ENCODE data around the gene TRAF3. TPM values are rescaled to one million over a fixed set of nuclear protein-coding genes. Genes with fewer than 3 reads are reported as not detected.
"Not testable (repeated sequence)": the region's sequence is repeated elsewhere in the genome, so short reads cannot be mapped to it uniquely, and the experiment has no call there.

Gene TRAF3
- total RNA-seq, 1 donor from 2014 or later: 10.7 TPM

DNA sequence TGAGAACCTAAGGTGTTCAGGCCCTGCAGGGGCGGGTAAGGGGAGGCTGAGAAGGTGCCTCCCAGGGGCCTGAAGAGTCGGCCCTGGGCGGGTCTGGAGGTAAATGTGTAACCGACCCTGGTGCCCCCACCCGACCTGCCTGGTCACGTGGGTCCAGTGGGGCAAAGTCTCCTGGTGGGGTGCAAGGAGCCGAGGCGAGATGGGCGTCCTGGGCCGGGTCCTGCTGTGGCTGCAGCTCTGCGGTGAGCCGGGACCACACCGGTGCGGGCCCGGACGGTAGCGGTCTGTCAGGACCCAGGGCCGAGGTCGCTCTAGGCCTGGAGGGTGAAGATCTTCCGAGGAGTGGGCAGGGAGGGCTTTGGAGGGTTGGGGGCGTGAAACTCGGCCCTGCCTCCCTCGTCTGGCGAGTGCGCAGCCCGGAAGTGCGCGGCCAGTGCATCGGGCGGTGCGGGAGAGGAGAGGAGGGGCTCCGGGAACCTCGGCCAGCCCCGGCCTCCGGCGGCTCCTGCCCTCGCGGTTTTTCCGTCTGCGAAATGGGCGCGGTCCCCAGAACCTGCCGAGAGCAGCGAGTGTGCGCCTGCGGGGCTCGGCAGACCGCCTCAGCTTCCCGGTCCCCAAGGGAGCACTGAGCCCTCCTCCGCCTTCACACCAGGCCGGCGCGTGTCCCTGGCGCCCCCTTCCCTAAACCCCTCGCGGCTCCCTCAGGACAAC, 145.4 kb downstream of the TRAF3 start, which contains the start of gene AMN:
AMN (plus strand) TSS at position 174 of the 711 bp plus-strand sequence; CDS start at position 200, 26 bp downstream.
- no peak for DNase-seq (ENCODE audit: low read depth in 2 of 2)

GRCh38 chr14:102923201-102923924, 146.1 kb downstream of the TRAF3 start:
- no peak for DNase-seq (ENCODE audit: low read depth in 2 of 2)

DNA sequence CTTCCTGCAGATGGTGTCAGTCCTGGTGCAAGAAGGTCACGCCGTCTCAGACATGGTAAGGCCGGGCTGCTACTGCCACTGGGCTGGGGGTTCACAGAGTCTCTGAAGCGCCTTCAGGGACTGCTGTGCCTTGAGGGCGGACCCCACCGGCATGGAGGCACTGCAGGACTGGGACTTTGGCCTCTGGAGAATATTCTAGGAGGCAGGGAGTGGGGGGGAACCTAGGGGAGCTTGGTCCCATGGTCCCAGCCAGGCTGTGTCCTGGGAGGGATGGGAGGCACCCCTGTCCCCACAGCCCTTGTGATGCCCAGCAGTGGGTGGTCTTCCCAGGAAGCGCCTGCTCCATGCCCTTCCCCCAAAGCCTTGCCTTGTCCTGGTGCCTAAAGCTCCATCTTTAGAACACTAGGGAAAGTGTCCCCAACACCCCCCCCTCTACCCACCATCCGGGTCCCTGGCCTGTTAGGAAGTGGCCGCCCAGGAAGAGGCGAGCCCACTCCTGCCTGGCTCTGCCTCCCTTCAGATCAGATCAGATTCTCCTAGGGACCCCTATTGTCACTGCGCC, 146.8 kb downstream of the TRAF3 start:
- no peak for DNase-seq (ENCODE audit: low read depth in 2 of 2)

GRCh38 chr14:102924632-102925588, 147.7 kb downstream of the TRAF3 start:
- DNase-seq (ENCODE audit: low read depth in 2 of 2): no peak

DNA sequence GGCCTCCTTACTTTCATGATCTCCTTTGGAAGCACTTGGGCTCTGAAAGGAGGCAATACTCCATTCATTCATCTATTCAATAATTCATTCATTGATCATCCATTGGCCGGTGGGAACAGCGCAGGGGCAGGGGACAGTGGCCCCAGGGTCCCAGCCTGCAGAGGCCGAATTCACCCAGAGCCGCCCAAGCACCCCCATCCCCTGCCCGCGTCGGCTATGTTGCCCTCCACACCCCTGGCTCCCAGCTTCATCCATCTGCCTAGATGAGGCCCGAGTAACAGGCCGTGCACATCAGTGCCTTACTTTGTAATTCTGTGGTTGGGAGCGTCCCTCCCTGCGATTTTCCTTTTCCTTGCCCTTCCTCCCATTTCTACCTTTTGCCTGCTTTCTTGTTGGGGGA, 148.4 kb downstream of the TRAF3 start:
- DNase-seq (ENCODE audit: low read depth in 2 of 2): no peak

GRCh38 chr14:102926104-102926503, 148.9 kb downstream of the TRAF3 start:
- no peak for DNase-seq (ENCODE audit: low read depth in 2 of 2)

DNA sequence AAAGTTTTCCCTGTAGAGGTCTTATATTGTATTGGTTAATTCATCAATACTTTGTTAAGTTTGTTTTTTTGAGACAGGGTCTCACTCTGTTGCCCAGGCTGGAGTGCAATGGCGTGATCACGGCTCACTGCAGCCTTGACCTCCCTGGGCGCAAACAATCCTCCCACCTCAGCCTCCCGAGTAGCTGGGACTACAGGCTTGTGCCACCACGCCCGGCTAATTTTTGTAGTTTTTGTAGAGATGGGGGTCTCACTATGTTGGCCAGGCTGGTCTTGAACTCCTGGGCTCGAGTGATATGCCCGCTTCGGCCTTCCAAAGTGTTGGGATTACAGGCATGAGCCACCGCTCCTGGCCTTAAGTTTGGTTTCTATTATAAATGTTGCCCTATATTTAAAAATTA, 149.6 kb downstream of the TRAF3 start:
- DNase-seq (ENCODE audit: low read depth in 2 of 2): not testable (repeated sequence)

DNA sequence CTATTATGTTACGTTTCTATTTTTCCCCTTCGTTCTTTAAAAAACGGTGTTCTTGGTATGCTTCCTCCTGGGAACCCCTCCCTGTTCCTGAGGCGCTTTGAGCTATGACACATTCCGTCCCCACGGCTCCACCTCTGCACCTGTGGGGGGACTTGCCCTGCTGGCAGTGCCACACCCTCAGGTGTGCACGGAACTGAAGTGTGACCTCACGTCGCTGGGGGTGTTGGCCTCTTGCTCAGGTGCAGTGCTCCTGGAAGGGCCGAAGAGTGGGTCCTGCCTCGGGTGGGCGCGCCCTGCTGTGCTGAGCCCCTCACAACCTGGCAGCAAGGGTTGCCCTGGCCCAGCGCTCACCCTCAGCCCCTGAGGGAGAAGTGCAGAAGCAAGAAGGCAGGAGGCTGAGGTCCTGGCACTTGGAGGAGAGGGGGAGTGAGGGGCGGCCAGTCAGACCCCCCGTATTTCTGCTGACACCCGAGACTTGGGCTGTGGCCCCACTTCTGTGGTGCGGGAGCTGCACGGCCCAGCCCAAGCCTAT, 150.2 kb downstream of the TRAF3 start:
- no peak for DNase-seq (ENCODE audit: low read depth in 2 of 2)

DNA sequence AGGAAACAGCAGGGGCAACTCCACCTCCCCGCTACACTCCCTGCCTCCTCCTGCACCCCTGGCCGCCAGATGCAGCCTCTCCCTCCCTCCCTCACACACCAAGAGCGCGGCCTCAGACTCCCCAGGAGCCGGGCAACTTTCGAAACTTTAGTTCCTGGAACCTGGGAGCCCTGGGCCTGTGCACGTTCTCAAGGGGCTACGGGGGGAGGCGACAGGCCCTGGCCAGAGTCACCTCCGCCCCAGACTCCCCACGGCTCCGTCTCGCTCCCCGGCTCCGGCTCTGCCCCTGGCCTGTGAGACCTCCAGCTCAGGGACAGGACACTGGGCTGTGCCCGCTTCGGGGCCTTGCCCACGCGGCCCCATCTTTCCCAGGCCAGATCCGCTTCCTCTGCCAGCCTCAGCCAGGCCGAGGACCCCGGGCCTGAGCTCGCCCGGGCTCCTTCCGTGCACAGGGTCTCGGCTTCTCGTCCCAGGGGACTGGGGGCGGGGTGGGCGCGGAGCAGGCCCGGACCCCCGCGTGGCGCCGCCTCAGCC, 150.7 kb downstream of the TRAF3 start:
- no peak for DNase-seq (ENCODE audit: low read depth in 2 of 2)

DNA sequence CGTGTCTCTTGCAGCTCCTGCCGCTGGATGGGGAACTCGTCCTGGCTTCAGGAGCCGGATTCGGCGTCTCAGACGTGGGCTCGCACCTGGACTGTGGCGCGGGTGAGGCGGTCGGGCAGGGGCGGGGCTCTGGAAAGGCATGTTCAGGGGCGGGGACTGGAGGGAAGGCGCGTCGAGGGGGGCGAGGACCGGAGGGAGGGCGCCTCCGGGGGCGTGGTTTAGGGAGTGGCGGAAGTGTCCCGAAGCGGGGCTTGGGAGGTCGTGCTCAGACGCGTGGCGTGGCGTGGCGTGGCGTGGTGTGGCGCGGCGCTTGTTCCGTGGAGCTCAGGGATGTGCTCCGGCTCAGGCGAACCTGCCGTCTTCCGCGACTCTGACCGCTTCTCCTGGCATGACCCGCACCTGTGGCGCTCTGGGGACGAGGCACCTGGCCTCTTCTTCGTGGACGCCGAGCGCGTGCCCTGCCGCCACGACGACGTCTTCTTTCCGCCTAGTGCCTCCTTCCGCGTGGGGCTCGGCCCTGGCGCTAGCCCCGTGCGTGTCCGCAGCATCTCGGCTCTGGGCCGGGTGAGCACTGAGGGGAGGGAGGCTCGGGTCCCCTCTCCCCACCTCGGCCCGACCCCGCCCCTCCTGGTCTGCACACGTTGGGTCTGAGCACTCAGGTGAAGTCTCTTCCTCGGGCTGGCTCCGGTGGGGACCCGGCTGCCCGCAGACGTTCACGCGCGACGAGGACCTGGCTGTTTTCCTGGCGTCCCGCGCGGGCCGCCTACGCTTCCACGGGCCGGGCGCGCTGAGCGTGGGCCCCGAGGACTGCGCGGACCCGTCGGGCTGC, 151.4 kb downstream of the TRAF3 start:
- peak; percentile 14 to 53 for DNase-seq (ENCODE audit: low read depth in 2 of 2)

DNA sequence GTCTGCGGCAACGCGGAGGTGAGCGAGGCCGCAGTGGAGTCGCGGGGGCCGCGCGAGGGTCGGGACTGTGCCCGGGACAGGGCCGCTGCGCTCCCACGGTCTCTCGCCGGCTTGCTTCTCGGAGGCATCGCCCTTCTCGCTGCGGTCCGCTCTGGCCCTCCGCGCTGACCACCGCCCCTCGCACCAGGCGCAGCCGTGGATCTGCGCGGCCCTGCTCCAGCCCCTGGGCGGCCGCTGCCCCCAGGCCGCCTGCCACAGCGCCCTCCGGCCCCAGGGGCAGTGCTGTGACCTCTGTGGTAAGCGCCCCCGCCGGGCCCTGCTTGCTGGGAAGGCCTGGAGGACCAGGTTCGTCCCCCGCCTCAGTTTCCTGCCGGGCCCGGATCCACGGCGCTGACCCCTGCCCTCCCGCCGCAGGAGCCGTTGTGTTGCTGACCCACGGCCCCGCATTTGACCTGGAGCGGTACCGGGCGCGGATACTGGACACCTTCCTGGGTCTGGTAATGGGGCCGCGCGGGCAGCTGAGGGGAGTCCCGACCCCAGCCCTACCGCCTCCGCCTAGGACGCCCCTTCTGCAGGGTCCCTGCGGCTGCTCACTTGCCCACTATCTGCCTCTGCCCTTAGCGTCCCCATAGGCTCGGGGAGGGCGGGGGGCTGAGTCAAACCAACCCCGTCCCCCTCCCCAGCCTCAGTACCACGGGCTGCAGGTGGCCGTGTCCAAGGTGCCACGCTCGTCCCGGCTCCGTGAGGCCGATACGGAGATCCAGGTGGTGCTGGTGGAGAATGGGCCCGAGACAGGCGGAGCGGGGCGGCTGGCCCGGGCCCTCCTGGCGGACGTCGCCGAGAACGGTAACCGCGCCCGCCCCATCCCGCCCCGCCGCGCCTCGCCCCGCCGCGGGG, 152.2 kb downstream of the TRAF3 start:
- no peak for DNase-seq (ENCODE audit: low read depth in 2 of 2)

- DNase-seq (ENCODE audit: low read depth in 2 of 2): peak in 1 of 2 donors; percentile 39
Measured at GRCh38 chr14:102930138-102930752, 153.0 kb downstream of the TRAF3 start.

DNA sequence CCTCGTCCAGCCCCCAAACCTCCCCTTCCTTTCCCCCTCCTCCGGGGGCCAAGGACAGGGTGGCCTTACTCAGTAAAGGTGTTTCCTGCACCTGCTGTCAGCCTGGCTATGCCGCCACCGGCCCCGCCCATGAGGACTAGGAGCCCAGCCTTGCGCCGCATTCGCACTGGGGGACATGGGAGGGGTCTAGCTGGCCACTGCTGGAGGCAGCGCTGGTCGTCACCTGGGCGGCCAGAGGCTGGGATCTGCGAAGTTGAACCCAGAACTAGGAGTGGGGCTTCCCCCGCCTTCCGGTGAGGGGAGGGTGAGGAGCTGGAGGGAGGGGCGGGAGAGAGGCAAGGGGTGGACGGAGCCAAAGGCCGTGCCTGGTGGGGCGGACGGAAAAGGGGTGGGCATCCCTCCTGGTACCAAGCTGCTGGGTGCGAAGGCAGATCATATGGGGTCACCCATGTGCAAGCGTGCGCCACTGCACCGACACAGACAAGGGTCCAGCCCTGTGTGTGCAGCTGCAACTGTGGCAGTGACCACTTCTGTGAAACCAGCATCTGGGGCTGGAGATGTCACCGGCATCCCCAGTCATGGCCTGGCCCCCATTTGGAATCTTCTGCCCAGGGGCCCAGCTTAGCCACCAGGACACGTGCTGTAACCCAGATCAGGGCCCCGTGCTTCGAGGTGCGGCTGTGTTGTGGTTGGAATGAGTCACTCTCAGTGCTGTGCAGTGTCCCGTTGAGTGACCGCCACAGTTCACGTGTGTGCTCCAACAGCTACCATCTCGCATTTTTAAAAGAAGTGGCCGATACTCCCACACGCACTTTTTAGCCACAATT, 153.7 kb downstream of the TRAF3 start:
- DNase-seq (ENCODE audit: low read depth in 2 of 2): peak; percentile 21 to 29

DNA sequence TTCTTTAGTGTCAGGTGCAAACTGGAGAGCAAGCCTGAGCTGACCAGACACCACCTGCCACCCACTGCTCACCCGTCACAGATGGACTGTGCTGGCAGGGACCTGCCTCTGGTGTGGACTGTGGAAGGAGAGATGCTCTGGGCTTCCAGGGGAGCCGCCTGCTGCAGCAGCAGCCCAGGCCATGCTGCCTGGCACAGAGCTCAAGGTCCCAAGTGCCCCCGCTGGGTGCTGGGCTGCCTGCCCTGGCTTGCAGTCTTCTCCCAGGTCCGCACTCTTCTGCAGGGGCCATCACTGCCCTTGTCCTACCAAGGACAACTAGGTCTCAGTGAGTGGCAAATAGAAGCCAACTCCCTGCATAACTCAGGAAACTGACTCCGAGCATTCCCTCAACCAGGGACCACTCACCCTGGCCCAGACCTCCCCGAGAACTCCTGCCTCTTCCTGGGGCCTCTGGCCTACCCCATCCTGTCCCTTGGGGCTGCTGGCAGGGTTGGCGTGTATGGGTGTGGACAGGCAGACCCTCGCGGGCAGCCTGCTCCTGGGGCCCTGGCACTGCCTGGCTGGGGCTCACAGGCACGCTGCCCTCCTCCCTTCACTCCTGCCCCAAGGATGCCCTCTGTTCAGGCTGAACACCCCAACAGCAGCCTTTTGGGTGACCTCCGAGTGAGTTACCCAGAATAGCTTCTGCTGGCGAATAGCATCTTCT, 154.5 kb downstream of the TRAF3 start:
- no peak for DNase-seq (ENCODE audit: low read depth in 2 of 2)

DNA sequence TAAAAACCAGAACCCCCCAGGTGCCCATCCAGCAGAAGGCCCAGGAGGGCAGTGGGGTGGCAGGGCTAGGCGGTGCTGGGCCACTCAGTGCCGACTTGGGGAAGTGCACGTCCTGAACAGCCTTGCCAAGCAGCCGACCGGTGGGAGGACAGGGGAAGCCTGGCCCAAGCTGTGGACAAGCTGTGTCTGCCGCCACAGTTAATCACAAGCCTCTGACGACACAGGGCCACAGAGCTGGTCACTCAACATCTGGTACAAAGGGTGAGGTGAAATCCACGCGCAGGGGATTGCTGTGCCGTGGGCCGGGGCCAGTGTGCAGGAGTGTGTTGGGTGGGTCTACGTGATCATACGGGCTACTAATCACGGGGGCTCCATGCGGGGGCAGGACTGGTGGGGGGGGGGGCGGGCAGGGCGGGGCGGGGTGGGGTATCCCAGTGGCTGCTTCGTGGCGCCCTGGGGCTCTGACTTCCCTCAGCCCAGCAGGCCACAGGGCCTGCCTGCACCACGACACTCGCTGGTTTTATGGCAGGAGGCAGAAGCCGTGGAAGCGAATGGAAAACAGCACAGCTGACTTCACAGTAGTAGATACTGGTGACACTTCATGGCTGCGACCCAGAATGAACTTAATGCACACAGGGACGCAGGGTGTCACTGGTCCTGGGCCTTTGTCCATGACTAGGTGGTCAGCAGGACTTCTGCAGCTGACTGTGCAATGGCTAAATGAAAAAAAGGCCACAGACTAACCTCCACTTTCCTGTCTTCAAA, 155.4 kb downstream of the TRAF3 start:
- DNase-seq (ENCODE audit: low read depth in 2 of 2): no peak

GRCh38 chr14:102933618-102934231, 156.5 kb downstream of the TRAF3 start:
- DNase-seq (ENCODE audit: low read depth in 2 of 2): no peak

Data from lung microvascular endothelial cell (primary cell).